ENCODE measurements around the gene TRPM3.

- TF ChIP-seq CTCF (IDR thresholded peaks at IDR 0.05; ENCODE audit: low read depth, low read length) = no peak
- no peak for TF ChIP-seq POLR2A (IDR thresholded peaks at IDR 0.05; ENCODE audit: extremely low read depth, insufficient read length)
- TF ChIP-seq MAX (IDR thresholded peaks at IDR 0.05; ENCODE audit: low read depth, low read length) = no peak
Measured at GRCh38 chr9:70688704-70689103, 432.7 kb downstream of the TRPM3 start.
